A549 (cell line): ENCODE results near the gene PUS1. TPM values are rescaled to one million over a fixed set of nuclear protein-coding genes. Genes with fewer than 3 reads are reported as not detected.

Experiments
- ATAC-seq, 2 experiments: fragments of 200-7000 bp in 1 of 2; fragments of >200 bp in 1 of 2; cut with Nextera tagmentation in 1 of 2; cut with Tn5 transposase in 1 of 2; 3 replicates each; pipeline versions ENCODE4 v1.8.0 to v1.9.1; 2018 to 2020; ENCODE audit warnings: mild to moderate bottlenecking in 1 of 2, moderate library complexity in 1 of 2
- CTCF ChIA-PET: fragments of 300-600 bp; sonication (Branson Sonifier 250); formaldehyde crosslinking; extraction: SDS; loops from one replicate; lab custom pipeline; 2021; ENCODE audit warnings: antibody characterized with exemption, inconsistent platforms; lab: Yijun Ruan, JAX
- POLR2A ChIA-PET: fragments of 350-600 bp; formaldehyde crosslinking; extraction: SDS; loops from one replicate; lab custom pipeline; 2021; ENCODE audit warnings: antibody characterized with exemption, inconsistent platforms; lab: Yijun Ruan, JAX
- DNase-seq, 2 experiments: peaks; one replicate each; pipeline versions ENCODE4 v3.0.0 to v3.0.0-alpha.2; 2011 to 2016; ENCODE audit warnings: low read depth in 1 of 2, low spot score in 1 of 2
- FAIRE-seq: peaks from 2 replicates; lab custom pipeline; 2011; peaks lifted over from hg19 to GRCh38; lab: Jason Lieb, UNC
- H3K27ac ChIP-seq, 2 experiments: fragments of >200 bp; sonication (Bioruptor Twin); formaldehyde crosslinking; 3 replicates each; pipeline ENCODE4 v1.5.1; 2016 to 2017
- H3K4me1 ChIP-seq: fragments of >200 bp; sonication (Bioruptor Twin); formaldehyde crosslinking; 3 replicates; pipeline ENCODE4 v1.6.1; 2016
- H3K4me2 ChIP-seq: fragments of >200 bp; sonication (Bioruptor Twin); formaldehyde crosslinking; 3 replicates; pipeline ENCODE4 v1.6.1; 2016
- H3K4me3 ChIP-seq: fragments of >200 bp; sonication (Bioruptor Twin); formaldehyde crosslinking; 3 replicates; pipeline ENCODE4 v1.5.1; 2016
- H3K9me3 ChIP-seq: fragments of >200 bp; sonication (Bioruptor Twin); formaldehyde crosslinking; 3 replicates; pipeline ENCODE4 v1.6.1; 2016
- CBX8 ChIP-seq: fragments of 200-600 bp; sonication (generic); IDR thresholded peaks from 2 replicates; pipeline ENCODE4 v1.6.1; 2016
- CEBPB ChIP-seq, 2 experiments: fragments of >200 bp in 1 of 2; sonication (Bioruptor Twin) in 1 of 2; formaldehyde crosslinking in 1 of 2; IDR thresholded peaks; 2 replicates each; pipeline ENCODE4 v1.6.1; 2012 to 2016
- E2F6 ChIP-seq: IDR thresholded peaks from 2 replicates; pipeline ENCODE4 v1.6.1; 2012; ENCODE audit warnings: low read depth, borderline replicate concordance
- EHF ChIP-seq: fragments of 250-450 bp; sonication (Bioruptor Pico); IDR thresholded peaks from 2 replicates; pipeline ENCODE4 v1.5.0; 2020; ENCODE audit warnings: mild to moderate bottlenecking
- FOSB ChIP-seq: fragments of 250-450 bp; sonication (Bioruptor Pico); IDR thresholded peaks from 2 replicates; pipeline ENCODE4 v1.5.0; 2020; ENCODE audit warnings: mild to moderate bottlenecking, moderate library complexity
- GATA3 ChIP-seq: IDR thresholded peaks from 2 replicates; pipeline ENCODE4 v1.6.1; 2012; ENCODE audit warnings: borderline replicate concordance
- HDAC2 ChIP-seq: fragments of 200-600 bp; sonication (generic); IDR thresholded peaks from 2 replicates; pipeline ENCODE4 v1.6.1; 2016
- HOXA7 ChIP-seq: fragments of 250-450 bp; sonication (Bioruptor Pico); IDR thresholded peaks from 2 replicates; pipeline ENCODE4 v1.5.0; 2020; ENCODE audit warnings: mild to moderate bottlenecking, moderate library complexity
- HOXB13 ChIP-seq: fragments of 250-450 bp; sonication (Bioruptor Pico); IDR thresholded peaks from 2 replicates; pipeline ENCODE4 v1.5.0; 2020; ENCODE audit warnings: low read depth, mild to moderate bottlenecking, moderate library complexity
- HOXB5 ChIP-seq: fragments of 250-450 bp; sonication (Bioruptor Pico); IDR thresholded peaks from 2 replicates; pipeline ENCODE4 v1.5.0; 2020; ENCODE audit warnings: mild to moderate bottlenecking, moderate library complexity
- KDM1A ChIP-seq: fragments of 200-600 bp; sonication (generic); IDR thresholded peaks from 2 replicates; pipeline ENCODE4 v1.6.1; 2016; ENCODE audit warnings: low read depth, mild to moderate bottlenecking
- MAFK ChIP-seq: fragments of 450-650 bp; IDR thresholded peaks from 2 replicates; pipeline ENCODE4 v1.6.1; 2014; ENCODE audit not compliant: partially characterized antibody
- MAZ ChIP-seq: fragments of 150-350 bp; IDR thresholded peaks from 2 replicates; pipeline ENCODE4 v1.6.1; 2014; ENCODE audit warnings: antibody characterized with exemption, low read depth, low read length, borderline replicate concordance
- MYC ChIP-seq: IDR thresholded peaks from 2 replicates; pipeline ENCODE4 v1.6.1; 2012; ENCODE audit warnings: mild to moderate bottlenecking, inconsistent platforms, low read length, improper control_type of control experiment, borderline replicate concordance
- NFE2L2 ChIP-seq: fragments of 150-350 bp; conservative IDR thresholded peaks from 2 replicates; pipeline ENCODE4 v1.6.1; 2014; ENCODE audit warnings: low read length
- PHF8 ChIP-seq: fragments of 200-600 bp; sonication (generic); IDR thresholded peaks from 2 replicates; pipeline ENCODE4 v1.6.1; 2016; ENCODE audit warnings: low read depth, mild to moderate bottlenecking, antibody characterized with exemption, moderate library complexity, borderline replicate concordance
- POLR2A ChIP-seq: IDR thresholded peaks from 2 replicates; pipeline ENCODE4 v1.6.1; 2012; ENCODE audit warnings: mild to moderate bottlenecking, low read length
- POLR2AphosphoS2 ChIP-seq: conservative IDR thresholded peaks from 2 replicates; pipeline ENCODE4 v1.6.1; 2012; ENCODE audit warnings: low read length, improper control_type of control experiment, inconsistent platforms
- RARB ChIP-seq: fragments of 250-450 bp; sonication (Bioruptor Pico); IDR thresholded peaks from 2 replicates; pipeline ENCODE4 v1.8.0; 2021; ENCODE audit warnings: mild to moderate bottlenecking, moderate library complexity
- RCOR1 ChIP-seq: fragments of 150-350 bp; IDR thresholded peaks from 2 replicates; pipeline ENCODE4 v1.6.1; 2014; ENCODE audit warnings: antibody characterized with exemption, low read length, low read depth
- RFX5 ChIP-seq: fragments of 450-650 bp; IDR thresholded peaks from 2 replicates; pipeline ENCODE4 v1.7.1; 2014; ENCODE audit warnings: antibody characterized with exemption, mild to moderate bottlenecking, moderate library complexity
- SMC3 ChIP-seq: fragments of >200 bp; sonication (Bioruptor Twin); formaldehyde crosslinking; IDR thresholded peaks from 3 replicates; pipeline ENCODE4 v1.6.1; 2018; ENCODE audit warnings: inconsistent platforms
- SREBF2 ChIP-seq: fragments of 450-650 bp; IDR thresholded peaks from 2 replicates; pipeline ENCODE4 v1.6.1; 2014; ENCODE audit warnings: mild to moderate bottlenecking, moderate library complexity
- TFCP2L1 ChIP-seq: fragments of 250-450 bp; sonication (Bioruptor Pico); IDR thresholded peaks from 2 replicates; pipeline ENCODE4 v1.5.0; 2021; ENCODE audit warnings: mild to moderate bottlenecking
- ZC3H11A ChIP-seq: fragments of 450-650 bp; IDR thresholded peaks from 2 replicates; pipeline ENCODE4 v1.6.1; 2014; ENCODE audit warnings: antibody characterized with exemption, mild to moderate bottlenecking
- ZNF302 ChIP-seq: fragments of 250-450 bp; sonication (Bioruptor Pico); IDR thresholded peaks from 2 replicates; pipeline ENCODE4 v1.9.0; 2021; ENCODE audit warnings: inconsistent platforms, mild to moderate bottlenecking, moderate library complexity
- ZSCAN20 ChIP-seq: fragments of 250-450 bp; sonication (Bioruptor Pico); IDR thresholded peaks from 2 replicates; pipeline ENCODE4 v1.8.0; 2022; ENCODE audit warnings: mild to moderate bottlenecking, moderate library complexity
- WGBS: methylation state at CpG from one replicate; pipeline ENCODE4 v1.1.6; 2017; ENCODE audit errors: missing lambda C conversion rate; 5-methylcytosine and 5-hydroxymethylcytosine counted together
- polyA plus RNA-seq, 4 experiments: library from polyadenylated mRNA; depleted of rRNA in 3 of 4; stranded (reverse); fragments of >200 nt; fragmentation: RNase III in 1 of 4; extraction: RNeasy Plus Mini Kit Qiagen cat#74134 plus additional on column Dnase treatment in 1 of 4; gene quantifications; 2 replicates in 3 of 4; 3 replicates in 1 of 4; pipeline ENCODE4 v1.2.3, GENCODE V29; 2011 to 2017
- TF ChIP-seq, protein P1 (sequence below): fragments of 200-600 bp; sonication (generic); IDR thresholded peaks from 2 replicates; pipeline ENCODE4 v1.6.1; 2016; ENCODE audit warnings: antibody characterized with exemption, mild to moderate bottlenecking, moderate library complexity

The PUS1 gene
- polyA plus RNA-seq, 2 of the 4 experiments (the other 2 are of a cell fraction) = 51.1 to 62.8 TPM

- FAIRE-seq = no peak
- no peaks in the 10 kb centered on the region for H3K9me3 ChIP-seq
- no peak overlapping the region for H3K4me2 ChIP-seq
- no peak overlapping the region for H3K27ac ChIP-seq
- CTCF ChIA-PET = interaction anchor here (1.5 kb wide), 1 partner anchor 9 kb away, joined by 4 read pairs; no protein-coding TSS in a partner anchor
- no peak overlapping the region for H3K4me3 ChIP-seq
- 98% methylated on average over 8 of the region's 8 CpGs for WGBS
- POLR2A ChIA-PET = no interaction called here
- H3K4me1 ChIP-seq = no peaks in the 10 kb centered on the region
- TF ChIP-seq EHF (CRISPR knock-in tag) (no peak), CEBPB (IDR thresholded peaks at IDR 0.05) (no peak), HDAC2 (no peak), NFE2L2 (no peak), HOXB5 (no peak), RCOR1 (no peak), ZSCAN20 (CRISPR knock-in tag) (no peak), HOXA7 (CRISPR knock-in tag) (no peak), MAFK (no peak), SREBF2 (no peak), RARB (CRISPR knock-in tag) (no peak), HOXB13 (CRISPR knock-in tag) (no peak), RFX5 (no peak), KDM1A (no peak), MAZ (no peak), GATA3 (no peak), CBX8 (no peak)
- TF ChIP-seq, protein P1, sequence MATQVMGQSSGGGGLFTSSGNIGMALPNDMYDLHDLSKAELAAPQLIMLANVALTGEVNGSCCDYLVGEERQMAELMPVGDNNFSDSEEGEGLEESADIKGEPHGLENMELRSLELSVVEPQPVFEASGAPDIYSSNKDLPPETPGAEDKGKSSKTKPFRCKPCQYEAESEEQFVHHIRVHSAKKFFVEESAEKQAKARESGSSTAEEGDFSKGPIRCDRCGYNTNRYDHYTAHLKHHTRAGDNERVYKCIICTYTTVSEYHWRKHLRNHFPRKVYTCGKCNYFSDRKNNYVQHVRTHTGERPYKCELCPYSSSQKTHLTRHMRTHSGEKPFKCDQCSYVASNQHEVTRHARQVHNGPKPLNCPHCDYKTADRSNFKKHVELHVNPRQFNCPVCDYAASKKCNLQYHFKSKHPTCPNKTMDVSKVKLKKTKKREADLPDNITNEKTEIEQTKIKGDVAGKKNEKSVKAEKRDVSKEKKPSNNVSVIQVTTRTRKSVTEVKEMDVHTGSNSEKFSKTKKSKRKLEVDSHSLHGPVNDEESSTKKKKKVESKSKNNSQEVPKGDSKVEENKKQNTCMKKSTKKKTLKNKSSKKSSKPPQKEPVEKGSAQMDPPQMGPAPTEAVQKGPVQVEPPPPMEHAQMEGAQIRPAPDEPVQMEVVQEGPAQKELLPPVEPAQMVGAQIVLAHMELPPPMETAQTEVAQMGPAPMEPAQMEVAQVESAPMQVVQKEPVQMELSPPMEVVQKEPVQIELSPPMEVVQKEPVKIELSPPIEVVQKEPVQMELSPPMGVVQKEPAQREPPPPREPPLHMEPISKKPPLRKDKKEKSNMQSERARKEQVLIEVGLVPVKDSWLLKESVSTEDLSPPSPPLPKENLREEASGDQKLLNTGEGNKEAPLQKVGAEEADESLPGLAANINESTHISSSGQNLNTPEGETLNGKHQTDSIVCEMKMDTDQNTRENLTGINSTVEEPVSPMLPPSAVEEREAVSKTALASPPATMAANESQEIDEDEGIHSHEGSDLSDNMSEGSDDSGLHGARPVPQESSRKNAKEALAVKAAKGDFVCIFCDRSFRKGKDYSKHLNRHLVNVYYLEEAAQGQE = no peak
- no peak for ATAC-seq
- DNase-seq = no peak
Measured at GRCh38 chr12:131943389-131943788, 14.3 kb downstream of the PUS1 start.

DNA sequence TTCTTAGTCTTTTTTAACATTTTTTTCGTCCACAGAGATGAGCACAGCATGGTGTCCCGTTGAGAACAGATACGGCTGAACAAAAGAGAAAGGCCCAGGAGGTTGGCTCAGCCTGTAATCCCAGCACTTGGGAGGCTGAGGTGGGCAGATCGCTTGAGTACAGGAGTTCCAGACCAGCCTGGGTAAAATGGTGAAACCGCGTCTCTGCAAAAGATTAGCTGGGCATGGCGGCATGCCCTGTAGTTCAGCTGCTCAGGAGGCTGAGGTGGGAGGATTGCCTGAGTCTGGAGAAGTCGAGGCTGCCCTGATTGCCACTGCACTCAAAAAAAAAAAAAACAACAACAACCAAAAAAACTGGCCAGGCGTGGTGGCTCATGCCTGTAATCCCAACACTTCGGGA, 14.8 kb downstream of the PUS1 start:
- TF ChIP-seq MYC (no peak), SMC3 (no peak), FOSB (CRISPR knock-in tag) (no peak), POLR2A (no peak), POLR2AphosphoS2 (no peak), RCOR1 (no peak), E2F6 (no peak), ZC3H11A (no peak), ZSCAN20 (CRISPR knock-in tag) (no peak), ZNF302 (CRISPR knock-in tag) (no peak), RARB (CRISPR knock-in tag) (no peak), PHF8 (no peak), TFCP2L1 (CRISPR knock-in tag) (no peak)
- TF ChIP-seq, protein P1 = no peak
- WGBS = 97% methylated on average over 10 of the region's 10 CpGs
- Histone ChIP-seq H3K27ac (no peak overlapping the region), H3K4me3 (no peak overlapping the region), H3K9me3 (no peaks in the 10 kb centered on the region), H3K4me1 (no peaks in the 10 kb centered on the region), H3K4me2 (no peak overlapping the region)
- DNase-seq (no peak), ATAC-seq (no peak), FAIRE-seq (no peak)
- ChIA-PET CTCF (interaction anchor here (0.8 to 3.3 kb wide), 3 partner anchors 9 to 93 kb away, joined by 3 to 15 read pairs (median 4); partner anchors contain the start of gene PUS1), POLR2A (no interaction called here)
